Erythroblast (primary cell): ENCODE data around the gene TP53AIP1.
"Not testable (repeated sequence)": the region's sequence is repeated elsewhere in the genome, so short reads cannot be mapped to it uniquely, and the experiment has no call there.

Source experiments
- DNase-seq, 2 experiments: peaks; one replicate each; lab custom pipeline; 2025; lab: John Stamatoyannopoulos, UW
- GATA1 ChIP-seq: IDR thresholded peaks from 2 replicates; pipeline ENCODE4 v1.6.1; 2011; ENCODE audit warnings: low read depth, mild to moderate bottlenecking, control low read depth, low read length, moderate library complexity
- POLR2A ChIP-seq: IDR thresholded peaks from 2 replicates; pipeline ENCODE4 v1.6.1; 2011; ENCODE audit warnings: mild to moderate bottlenecking, low read length

Gene TP53AIP1

DNA sequence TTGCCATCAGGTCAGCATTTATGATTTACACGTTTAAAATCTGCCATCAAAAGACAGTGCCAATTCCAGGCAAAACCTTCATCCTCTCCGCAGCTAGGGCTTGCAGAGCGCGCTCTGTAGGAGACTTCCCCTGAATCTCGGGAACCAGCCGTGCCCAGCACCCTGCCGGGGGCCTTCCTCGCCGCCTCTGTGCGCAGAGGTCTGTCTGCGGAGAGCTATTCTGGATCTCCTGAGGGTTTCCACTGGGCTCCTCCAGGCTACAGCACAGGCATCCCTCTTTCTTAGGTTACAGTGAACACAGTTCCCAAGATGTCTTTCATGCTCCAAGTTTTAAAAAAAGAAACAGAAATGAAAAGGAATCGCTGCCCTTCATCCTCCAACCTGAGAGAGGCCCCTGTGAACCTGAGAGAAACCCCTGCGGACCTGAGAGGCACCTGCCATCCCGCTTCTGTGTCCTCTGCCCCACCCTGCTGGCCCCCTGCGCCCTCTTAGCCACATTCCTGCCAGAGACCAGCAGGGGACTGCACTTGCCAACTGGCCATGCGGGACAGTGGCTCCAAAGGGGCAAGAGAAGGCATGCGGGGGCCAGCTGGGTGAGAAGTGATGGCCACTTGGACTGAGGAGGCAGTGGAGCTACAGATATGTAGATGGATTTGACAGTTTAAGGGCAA, 16.1 kb downstream of the TP53AIP1 start:
- TF ChIP-seq POLR2A (no peak), GATA1 (no peak)
- no peak for DNase-seq

DNA sequence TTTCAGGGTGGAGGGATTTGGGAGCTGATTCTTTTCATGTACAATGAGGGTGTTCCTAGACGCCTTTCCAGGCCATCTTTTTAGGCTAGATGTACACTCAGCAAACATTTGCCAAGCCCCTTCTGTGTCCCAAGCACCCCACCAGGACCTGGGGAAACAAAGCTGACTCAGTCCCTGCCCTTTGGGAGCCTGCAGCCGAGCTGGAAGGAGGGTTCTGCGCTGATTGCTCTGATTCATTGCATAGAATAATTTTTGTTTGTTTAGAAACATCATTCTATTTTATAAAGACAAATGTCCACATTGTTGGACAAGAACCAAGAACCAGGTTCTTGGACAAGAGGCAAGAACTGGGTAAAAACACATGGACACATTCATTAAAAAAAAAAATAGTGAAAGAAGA, 16.7 kb downstream of the TP53AIP1 start:
- TF ChIP-seq POLR2A (no peak), GATA1 (no peak)
- no peak for DNase-seq

DNA sequence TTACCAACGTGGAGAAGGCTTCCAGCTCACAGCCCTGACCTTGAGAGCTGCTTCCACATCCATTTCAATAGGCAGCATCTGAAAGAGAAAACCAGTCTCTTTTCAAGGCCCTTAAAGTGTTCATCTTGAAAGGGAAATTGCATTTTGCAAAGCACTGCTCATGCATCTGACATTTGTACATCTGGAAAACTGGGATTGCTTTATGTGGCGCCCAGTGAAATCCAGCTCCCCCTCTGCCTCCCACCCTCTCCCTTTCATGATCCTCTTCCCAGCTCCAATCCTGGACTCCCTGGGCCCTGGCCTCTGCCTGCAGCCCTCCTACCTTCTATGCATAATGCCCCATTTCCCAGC, 17.4 kb downstream of the TP53AIP1 start:
- DNase-seq: no peak
- no peak for TF ChIP-seq GATA1
- no peak for TF ChIP-seq POLR2A

DNA sequence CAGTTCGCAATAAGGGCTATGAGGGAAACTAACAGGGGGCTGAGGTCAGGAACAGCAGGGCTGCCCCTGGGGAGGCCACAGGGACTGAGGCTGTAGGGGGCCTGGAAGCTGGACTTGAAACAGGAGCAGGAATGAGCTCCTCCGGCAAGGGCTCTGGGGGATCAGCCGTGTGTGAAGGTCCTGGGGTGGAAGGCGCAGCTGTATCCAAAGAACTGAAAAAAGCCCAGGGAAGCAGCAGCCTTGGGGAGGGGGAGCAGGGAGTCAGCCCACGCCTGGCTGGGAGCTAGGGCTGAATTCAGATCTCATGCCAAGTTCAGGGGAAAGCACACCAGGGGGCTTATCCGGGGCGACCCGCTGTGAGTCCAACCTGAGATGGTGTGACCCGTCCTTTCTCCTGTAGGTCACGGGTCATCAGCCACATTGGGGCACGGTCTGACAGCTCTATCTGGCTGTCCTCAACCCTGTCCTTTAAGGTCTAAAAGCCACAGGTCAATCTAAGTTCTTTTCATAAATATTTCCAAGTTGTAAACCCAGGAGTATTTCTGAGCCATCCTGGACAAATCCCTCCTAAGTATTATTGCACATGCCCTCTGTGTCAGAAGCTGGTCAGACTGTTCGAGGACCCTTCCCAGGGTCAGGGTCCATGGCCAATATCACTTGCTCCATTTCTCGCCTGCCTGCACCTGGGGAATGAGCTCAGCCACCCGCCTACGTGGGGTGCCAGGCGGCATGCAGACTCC, 18.0 kb downstream of the TP53AIP1 start:
- DNase-seq: no peak
- TF ChIP-seq GATA1: no peak
- no peak for TF ChIP-seq POLR2A

DNA sequence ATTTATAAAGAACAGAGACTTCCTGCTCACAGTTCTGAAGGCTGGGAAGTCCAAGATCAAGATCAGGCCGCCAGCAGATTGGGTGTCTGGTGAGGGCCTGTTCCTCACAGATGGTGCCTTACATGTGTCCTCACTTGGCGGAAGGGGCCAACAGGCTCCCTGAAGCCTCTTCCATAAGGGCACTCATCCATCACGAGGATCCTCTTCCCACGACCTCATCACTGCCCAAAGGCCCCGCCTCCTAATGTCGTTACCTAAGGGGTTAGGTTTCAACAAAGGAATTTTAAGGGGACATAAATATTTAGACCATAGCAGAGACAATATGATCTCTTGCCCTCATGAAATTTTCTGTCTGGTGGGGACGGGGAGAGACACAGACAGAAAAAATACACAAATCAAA, 18.6 kb downstream of the TP53AIP1 start:
- TF ChIP-seq GATA1 (no peak), POLR2A (no peak)
- DNase-seq: no peak

DNA sequence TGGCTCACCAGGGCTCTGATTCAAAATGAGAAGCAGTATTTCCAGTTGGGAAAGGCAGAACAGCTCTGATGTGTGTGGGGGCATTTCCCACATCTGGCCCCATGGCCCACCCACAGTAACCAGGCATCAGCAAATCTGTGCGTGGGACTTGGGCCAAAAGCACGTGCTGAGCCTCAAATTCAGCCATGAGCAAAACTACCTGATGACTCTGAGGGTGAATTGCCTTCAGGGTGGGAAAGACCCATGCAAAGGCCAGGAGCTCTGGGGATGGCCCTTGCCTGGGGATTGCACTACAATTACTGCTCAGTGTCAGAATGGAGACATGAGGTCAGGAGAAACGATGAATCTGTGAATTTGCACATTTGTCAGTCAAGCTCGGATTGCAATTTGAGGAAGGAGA, 20.9 kb downstream of the TP53AIP1 start:
- no peak for TF ChIP-seq POLR2A
- no peak for TF ChIP-seq GATA1

DNA sequence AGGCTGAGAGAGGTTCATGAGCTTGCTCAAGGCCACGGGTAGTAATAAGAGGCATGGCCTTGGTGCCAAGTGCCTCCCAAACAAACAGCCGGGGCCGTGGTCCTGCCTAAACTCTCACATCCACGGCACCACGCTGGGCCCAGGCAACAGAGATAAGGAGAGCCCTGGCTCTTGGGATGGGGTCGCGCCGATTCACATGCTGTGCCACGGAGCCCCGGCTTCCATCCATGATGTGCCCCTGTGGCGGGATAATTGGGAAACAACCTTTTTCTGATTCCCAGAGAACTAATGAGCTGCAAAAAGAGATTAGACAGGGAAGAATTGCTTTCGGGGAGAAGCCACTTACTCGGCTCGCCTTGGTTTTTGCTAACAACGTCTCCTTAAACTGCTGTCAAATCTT, 22.0 kb downstream of the TP53AIP1 start:
- DNase-seq: no peak

More for the DNA sequence above, 20.9 kb downstream of the TP53AIP1 start:
- DNase-seq: no peak

DNA sequence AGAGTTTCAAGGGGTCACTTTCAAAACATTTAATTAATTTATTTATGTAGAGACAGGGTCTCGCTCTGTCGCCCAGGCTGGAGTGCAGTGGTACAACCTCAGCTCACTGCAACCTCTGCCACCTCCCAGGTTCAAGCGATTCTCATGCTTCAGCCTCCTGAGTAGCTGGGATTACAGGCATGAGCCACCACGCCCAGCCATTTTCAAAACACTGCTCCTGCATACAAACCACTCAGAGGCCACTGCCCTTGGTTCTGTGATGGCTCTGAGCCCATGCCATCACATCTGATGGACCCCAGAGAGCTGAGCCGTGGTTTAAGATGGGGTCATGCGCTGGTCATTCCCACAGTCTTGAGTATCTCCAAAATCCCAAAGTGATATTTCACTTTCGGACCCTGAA, 23.0 kb downstream of the TP53AIP1 start:
- not testable (repeated sequence) for DNase-seq

More for the DNA sequence above, 22.0 kb downstream of the TP53AIP1 start:
- TF ChIP-seq GATA1: no peak
- TF ChIP-seq POLR2A: no peak

DNA sequence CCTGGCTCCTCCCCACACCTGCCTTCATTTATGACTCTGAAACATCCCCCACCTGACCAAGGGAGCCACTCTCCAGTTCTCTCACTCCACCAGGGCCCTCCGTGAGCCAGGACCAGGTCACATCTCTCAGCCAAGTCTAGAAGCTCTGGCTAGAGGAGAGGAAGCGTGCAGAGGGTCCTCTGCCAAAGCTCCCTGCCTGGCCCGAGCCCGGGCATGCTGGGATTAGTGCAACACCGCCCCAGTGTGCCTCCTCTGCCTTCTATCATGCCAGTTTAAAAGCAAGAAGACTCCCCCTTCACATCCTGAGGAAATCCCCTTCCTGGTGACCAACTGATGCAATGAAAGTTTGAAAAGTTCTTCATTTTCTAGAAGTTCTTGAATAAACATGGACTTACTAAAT, 23.5 kb downstream of the TP53AIP1 start:
- TF ChIP-seq POLR2A (no peak), GATA1 (no peak)
- no peak for DNase-seq

DNA sequence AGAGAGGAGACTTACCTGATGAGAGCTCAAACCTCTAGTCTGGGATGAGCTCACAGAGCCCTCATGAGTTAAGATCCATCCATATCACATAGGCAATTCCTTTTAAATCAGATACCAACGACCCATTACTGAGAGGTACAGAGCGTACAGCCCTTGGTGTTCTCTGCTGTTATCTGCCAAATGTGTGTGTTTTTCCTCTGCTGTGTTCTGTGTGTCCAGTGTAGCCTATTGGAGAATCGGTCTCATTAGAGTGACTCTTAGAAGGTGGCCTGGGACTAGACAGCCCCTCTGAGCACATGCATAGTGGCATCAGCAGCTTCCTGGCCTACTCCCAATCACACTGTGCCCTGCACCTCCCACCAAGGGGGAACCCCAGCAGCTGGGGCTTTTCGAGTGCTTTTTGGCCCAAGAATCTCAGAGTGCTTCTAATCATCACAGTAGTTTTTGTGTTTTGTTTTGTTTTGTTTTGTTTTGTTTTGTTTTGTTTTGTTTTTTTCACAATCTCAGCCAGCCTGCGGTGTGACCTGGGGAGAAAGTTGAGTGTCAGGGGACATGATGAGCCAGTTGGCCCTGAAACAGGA, 25.4 kb downstream of the TP53AIP1 start:
- TF ChIP-seq GATA1: no peak
- TF ChIP-seq POLR2A: no peak
- DNase-seq: no peak

DNA sequence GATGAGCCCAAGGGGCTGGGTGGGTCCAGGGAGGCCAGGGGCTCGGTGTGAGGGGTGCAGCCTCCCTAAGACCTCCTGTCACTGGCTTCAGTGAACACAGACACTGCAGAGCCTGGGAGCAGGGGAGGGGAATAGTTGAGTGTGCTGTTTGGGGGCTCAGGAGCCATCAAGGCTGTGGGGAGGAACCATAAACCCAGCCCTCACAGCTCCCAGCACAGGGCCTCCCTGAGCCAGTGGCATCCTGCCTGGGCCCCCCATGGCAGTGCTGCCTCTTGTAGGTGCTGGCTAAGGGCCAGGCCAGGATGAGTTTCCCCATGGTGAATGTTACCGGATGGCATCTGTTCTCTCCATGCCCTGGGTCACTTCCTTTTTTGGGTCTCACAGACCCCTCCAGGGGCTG, 26.0 kb downstream of the TP53AIP1 start:
- TF ChIP-seq GATA1 (no peak), POLR2A (no peak)
- no peak for DNase-seq

DNA sequence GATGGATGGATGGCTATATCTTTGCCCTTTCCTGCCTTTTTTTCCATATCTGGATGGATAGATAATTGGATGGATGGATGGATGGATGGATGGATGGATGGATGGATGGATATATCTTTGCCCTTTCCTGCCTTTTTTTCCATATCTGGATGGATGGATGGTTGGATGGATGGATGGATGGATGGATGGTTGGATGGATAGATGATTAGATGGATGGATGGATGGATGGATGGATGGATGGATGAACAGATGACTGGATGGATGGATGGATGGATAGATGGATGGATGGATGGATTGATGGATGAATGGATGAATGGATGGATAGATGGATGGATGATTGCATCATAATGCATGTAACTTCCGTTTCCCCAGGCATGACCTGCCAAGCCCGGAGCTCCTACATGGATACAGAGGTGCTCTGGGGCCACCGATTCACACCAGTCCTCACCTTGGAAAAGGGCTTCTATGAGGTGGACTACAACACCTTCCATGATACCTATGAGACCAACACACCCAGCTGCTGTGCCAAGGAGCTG, 26.6 kb downstream of the TP53AIP1 start:
- no peak for TF ChIP-seq GATA1
- TF ChIP-seq POLR2A: no peak

DNA sequence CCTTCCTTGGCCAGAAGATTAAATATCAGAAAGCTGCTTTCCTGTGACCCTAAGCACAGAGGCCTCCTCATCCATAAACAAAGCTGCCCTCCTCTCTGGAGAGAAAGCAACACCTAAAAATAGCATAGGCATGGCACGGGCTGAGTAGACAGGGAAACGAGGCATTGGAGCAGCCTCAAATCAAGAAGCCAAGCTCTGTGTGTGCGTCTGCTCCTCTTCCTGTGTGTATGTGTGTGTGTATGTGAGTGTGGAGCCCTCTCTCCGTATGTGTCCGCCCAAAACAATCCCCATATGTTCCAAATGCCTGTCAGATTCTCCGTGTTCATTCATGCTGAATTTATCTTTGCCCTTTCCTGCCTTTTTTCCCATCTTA, 27.5 kb downstream of the TP53AIP1 start:
- DNase-seq: no peak
- TF ChIP-seq GATA1: no peak
- TF ChIP-seq POLR2A: no peak

More for the DNA sequence above, 26.6 kb downstream of the TP53AIP1 start:
- no peak for DNase-seq
